Panc1 (cell line): Measurements from ENCODE around the gene GPR142. TPM values are rescaled to one million over a fixed set of nuclear protein-coding genes. Genes with fewer than 3 reads are reported as not detected.

Experiments used
- ATAC-seq: fragments of 200-7000 bp; cut with Tn5 transposase; 2 replicates; pipeline ENCODE4 v1.9.1; 2020; ENCODE audit warnings: mild to moderate bottlenecking, moderate library complexity
- BruUV-seq: library from RNA; stranded (reverse); fragments of 400-500 nt; replicated peaks from 2 replicates; lab custom pipeline; 2021; lab: Mats Ljungman, UMichigan
- CTCF ChIA-PET: fragments of 300-600 bp; sonication (Branson Sonifier 250); formaldehyde crosslinking; loops from one replicate; lab custom pipeline; 2022; ENCODE audit warnings: antibody characterized with exemption; lab: Charles Lee
- POLR2A ChIA-PET: fragments of 300-600 bp; sonication (Branson Sonifier 250); formaldehyde crosslinking; loops from one replicate; lab custom pipeline; 2022; ENCODE audit warnings: antibody characterized with exemption; lab: Charles Lee
- DNase-seq: peaks from one replicate; pipeline ENCODE4 v3.0.0-alpha.2; 2010; ENCODE audit warnings: low read depth, low spot score
- H3K27ac ChIP-seq: 2 replicates; pipeline ENCODE4 v1.5.1; 2011; ENCODE audit warnings: mild to moderate bottlenecking, low read length, inconsistent platforms
- H3K27me3 ChIP-seq: fragments of 200-500 bp; sonication (Bioruptor generic); 2 replicates; pipeline ENCODE4 v1.6.0; 2014; ENCODE audit warnings: low read length, inconsistent platforms; ENCODE audit not compliant: control insufficient read depth, insufficient read depth
- H3K36me3 ChIP-seq: fragments of 200-500 bp; sonication (Bioruptor generic); 2 replicates; pipeline ENCODE4 v1.5.1; 2014; ENCODE audit warnings: inconsistent platforms, mild to moderate bottlenecking, low read length, moderate library complexity; ENCODE audit not compliant: control insufficient read depth, insufficient read depth
- H3K4me1 ChIP-seq: 2 replicates; pipeline ENCODE4 v1.5.1; 2011; ENCODE audit warnings: inconsistent platforms, mild to moderate bottlenecking, low read length, moderate library complexity; ENCODE audit not compliant: control insufficient read depth, insufficient read depth
- H3K4me3 ChIP-seq, 2 experiments: 2 replicates each; pipeline ENCODE4 v1.5.1; 2011 to 2012; ENCODE audit warnings: low read depth in 2 of 2, low read length in 2 of 2, mild to moderate bottlenecking in 2 of 2, inconsistent platforms in 1 of 2, moderate library complexity in 1 of 2
- H3K9me3 ChIP-seq: fragments of 200-500 bp; sonication (Bioruptor generic); 2 replicates; pipeline ENCODE4 v1.5.1; 2014; ENCODE audit warnings: low read depth, mild to moderate bottlenecking, inconsistent platforms, low read length, moderate library complexity; ENCODE audit not compliant: control insufficient read depth, insufficient read depth
- POLR2AphosphoS5 ChIP-seq: IDR thresholded peaks from 2 replicates; pipeline ENCODE4 v1.6.1; 2012; ENCODE audit warnings: mild to moderate bottlenecking, low read depth, low read length, moderate library complexity
- REST ChIP-seq, 2 experiments: IDR thresholded peaks; 2 replicates each; pipeline ENCODE4 v1.6.1; 2011 to 2012; ENCODE audit warnings: low read depth in 2 of 2, control low read depth in 1 of 2, low read length in 1 of 2, mild to moderate bottlenecking in 1 of 2, moderate library complexity in 1 of 2; ENCODE audit not compliant: insufficient read depth in 1 of 2
- SIN3A ChIP-seq: IDR thresholded peaks from 2 replicates; pipeline ENCODE4 v1.6.1; 2012; ENCODE audit warnings: low read depth, mild to moderate bottlenecking, low read length, moderate library complexity, borderline replicate concordance; ENCODE audit not compliant: insufficient read depth
- TCF7L2 ChIP-seq: IDR thresholded peaks from 2 replicates; pipeline ENCODE4 v1.6.1; 2011; ENCODE audit warnings: mild to moderate bottlenecking, low read depth, low read length, inconsistent platforms
- in situ Hi-C: cut with HindIII; loops from 2 replicates; pipeline ENCODE4 v1.10.0; 2016; ENCODE audit warnings: low sequenced_read_pairs, low pct_unique_long_range_greater_than_20kb
- intact Hi-C: fragments of 100-400 bp; cut with micrococcal nuclease; formaldehyde crosslinking; loops from one replicate; pipeline ENCODE4 v1.10.0; 2022; ENCODE audit not compliant: unreplicated experiment
- total RNA-seq: library from RNA; stranded (reverse); gene quantifications from one replicate; pipeline ENCODE4 v1.2.1, GENCODE V29; 2021; ENCODE audit not compliant: unreplicated experiment
- TF ChIP-seq, protein P1 (sequence below): fragments of 450-650 bp; IDR thresholded peaks from 2 replicates; pipeline ENCODE4 v1.5.1; 2017; ENCODE audit warnings: mild to moderate bottlenecking

GPR142 gene
- total RNA-seq, 1 experiment from 2014 or later = not detected

DNA sequence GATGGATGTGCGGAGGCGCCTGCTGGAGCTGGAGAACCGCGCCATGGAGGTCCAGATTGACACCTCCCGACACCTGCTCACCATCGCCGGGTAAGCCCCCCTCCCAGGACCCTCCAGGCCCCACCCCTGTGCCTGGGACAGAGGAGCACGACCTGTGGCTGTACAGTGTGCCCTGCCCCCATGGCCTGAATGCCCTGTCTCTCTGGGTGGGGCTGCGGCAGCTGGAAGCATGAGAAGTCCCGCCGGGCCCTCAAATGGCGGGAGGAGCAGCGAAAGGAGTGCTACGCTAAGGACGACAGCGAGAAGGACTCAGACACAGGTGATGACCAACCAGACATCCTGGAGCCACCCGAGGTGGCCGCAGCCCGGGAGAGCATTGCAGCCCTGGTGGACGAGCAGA lies 16.8 kb upstream of the GPR142 start:
- H3K27me3 ChIP-seq = peaks cover 11% of the 10 kb centered on the region
- CTCF ChIA-PET = interaction anchor here (0.7 kb wide), 1 partner anchor 45 kb away, joined by 3 read pairs; no protein-coding TSS in a partner anchor
- no TSS peak for BruUV-seq

GRCh38 chr17:74351552-74352210 lies 15.6 kb upstream of the GPR142 start:
- peak; percentile 60 for ATAC-seq
- POLR2A ChIA-PET = no interaction called here
- no peak for TF ChIP-seq POLR2AphosphoS5
- no TSS peak for BruUV-seq
- intact Hi-C loops = loop anchor here (5.0 kb wide), 1 partner anchor 44 kb away; no protein-coding TSS in a partner anchor
- Histone ChIP-seq H3K27me3 (peaks cover 11% of the 10 kb centered on the region), H3K4me1 (no peaks in the 10 kb centered on the region; the same call in 1 of the 2 replicates), H3K36me3 (no peaks in the 10 kb centered on the region), H3K27ac (no peak overlapping the region), H3K4me3 (no peak overlapping the region), H3K9me3 (no peaks in the 10 kb centered on the region)
- CTCF ChIA-PET = interaction anchor here (0.6 to 1.3 kb wide), 5 partner anchors 11 to 320 kb away, joined by 3 to 6 read pairs (median 3); no protein-coding TSS in a partner anchor
- no peak for DNase-seq
- in situ Hi-C loops = no loop called here

More for the DNA sequence above, 16.8 kb upstream of the GPR142 start:
- intact Hi-C loops (loop anchor here (5.0 kb wide), 1 partner anchor 43 kb away; no protein-coding TSS in a partner anchor), in situ Hi-C loops (no loop called here)
- Histone ChIP-seq H3K36me3 (no peaks in the 10 kb centered on the region), H3K9me3 (no peaks in the 10 kb centered on the region), H3K4me3 (no peak overlapping the region), H3K4me1 (no peaks in the 10 kb centered on the region; the same call in 1 of the 2 replicates), H3K27ac (no peak overlapping the region)
- POLR2A ChIA-PET = no interaction called here
- no peak for ATAC-seq
- TF ChIP-seq, protein P1, sequence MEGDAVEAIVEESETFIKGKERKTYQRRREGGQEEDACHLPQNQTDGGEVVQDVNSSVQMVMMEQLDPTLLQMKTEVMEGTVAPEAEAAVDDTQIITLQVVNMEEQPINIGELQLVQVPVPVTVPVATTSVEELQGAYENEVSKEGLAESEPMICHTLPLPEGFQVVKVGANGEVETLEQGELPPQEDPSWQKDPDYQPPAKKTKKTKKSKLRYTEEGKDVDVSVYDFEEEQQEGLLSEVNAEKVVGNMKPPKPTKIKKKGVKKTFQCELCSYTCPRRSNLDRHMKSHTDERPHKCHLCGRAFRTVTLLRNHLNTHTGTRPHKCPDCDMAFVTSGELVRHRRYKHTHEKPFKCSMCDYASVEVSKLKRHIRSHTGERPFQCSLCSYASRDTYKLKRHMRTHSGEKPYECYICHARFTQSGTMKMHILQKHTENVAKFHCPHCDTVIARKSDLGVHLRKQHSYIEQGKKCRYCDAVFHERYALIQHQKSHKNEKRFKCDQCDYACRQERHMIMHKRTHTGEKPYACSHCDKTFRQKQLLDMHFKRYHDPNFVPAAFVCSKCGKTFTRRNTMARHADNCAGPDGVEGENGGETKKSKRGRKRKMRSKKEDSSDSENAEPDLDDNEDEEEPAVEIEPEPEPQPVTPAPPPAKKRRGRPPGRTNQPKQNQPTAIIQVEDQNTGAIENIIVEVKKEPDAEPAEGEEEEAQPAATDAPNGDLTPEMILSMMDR = no peak
- no peak for TF ChIP-seq SIN3A
- TF ChIP-seq REST (IDR thresholded peaks at IDR 0.05; ENCODE audit: insufficient read depth in 1 of 2, low read depth in 2 of 2, low read length in 1 of 2) = no peak
- no peak for TF ChIP-seq POLR2AphosphoS5
- TF ChIP-seq TCF7L2 = no peak
- no peak for DNase-seq
